ENCODE results near the gene HECW1.
A peak's percentile ranks its signal among the peaks of the same experiment; 100 is the strongest.
"Not testable (repeated sequence)": the region's sequence is repeated elsewhere in the genome, so short reads cannot be mapped to it uniquely, and the experiment has no call there.

The HECW1 gene

GRCh38 chr7:43583424-43584194 lies 471.2 kb downstream of the HECW1 start:
- DNase-seq (ENCODE audit: low spot score) = peak; percentile 96

- peak; percentile 62 for DNase-seq (ENCODE audit: low spot score)
Measured at GRCh38 chr7:43584195-43584586, 471.7 kb downstream of the HECW1 start.

- peak; percentile 32 for DNase-seq (ENCODE audit: low spot score)
Measured at GRCh38 chr7:43584733-43585132, 472.3 kb downstream of the HECW1 start.

GRCh38 chr7:43585562-43585961 lies 473.1 kb downstream of the HECW1 start:
- peak; percentile 47 for DNase-seq (ENCODE audit: low spot score)

- no peak for DNase-seq (ENCODE audit: low spot score)
Measured at GRCh38 chr7:43586251-43586900, 473.9 kb downstream of the HECW1 start.

- no peak for DNase-seq (ENCODE audit: low spot score)
Measured at GRCh38 chr7:43588477-43589132, 476.2 kb downstream of the HECW1 start.

GRCh38 chr7:43589133-43589478 lies 476.7 kb downstream of the HECW1 start:
- DNase-seq (ENCODE audit: low spot score) = no peak

- no peak for DNase-seq (ENCODE audit: low spot score)
Measured at GRCh38 chr7:43589728-43590127, 477.3 kb downstream of the HECW1 start.

- no peak for DNase-seq (ENCODE audit: low spot score)
Measured at GRCh38 chr7:43590862-43591557, 478.6 kb downstream of the HECW1 start.

- DNase-seq (ENCODE audit: low spot score) = no peak
Measured at GRCh38 chr7:43591558-43592180, 479.2 kb downstream of the HECW1 start.

GRCh38 chr7:43592326-43592725 lies 479.9 kb downstream of the HECW1 start:
- no peak for DNase-seq (ENCODE audit: low spot score)

- no peak for DNase-seq (ENCODE audit: low spot score)
Measured at GRCh38 chr7:43593010-43593409, 480.6 kb downstream of the HECW1 start.

GRCh38 chr7:43594020-43594419 lies 481.6 kb downstream of the HECW1 start:
- DNase-seq (ENCODE audit: low spot score) = no peak

GRCh38 chr7:43596426-43596825 lies 484.0 kb downstream of the HECW1 start:
- DNase-seq (ENCODE audit: low spot score) = not testable (repeated sequence)

- DNase-seq (ENCODE audit: low spot score) = no peak
Measured at GRCh38 chr7:43600056-43600455, 487.6 kb downstream of the HECW1 start.

GRCh38 chr7:43602256-43602655 lies 489.8 kb downstream of the HECW1 start:
- no peak for DNase-seq (ENCODE audit: low spot score)

GRCh38 chr7:43604251-43604650 lies 491.8 kb downstream of the HECW1 start:
- no peak for DNase-seq (ENCODE audit: low spot score)

- no peak for DNase-seq (ENCODE audit: low spot score)
Measured at GRCh38 chr7:43609097-43609496, 496.6 kb downstream of the HECW1 start.

- DNase-seq (ENCODE audit: low spot score) = no peak
Measured at GRCh38 chr7:43612128-43612527, 499.7 kb downstream of the HECW1 start.

- DNase-seq (ENCODE audit: low spot score) = no peak
Measured at GRCh38 chr7:43612599-43613589, 500.4 kb downstream of the HECW1 start.

Measured in hematopoietic multipotent progenitor cell treated with erythropoietin and hydrocortisone succinate and interleukin-3 and kit ligand, for 17 days (in vitro differentiated cells).